CD4-positive, alpha-beta T cell treated with Interleukin-17A for 1 hour (primary cell): ENCODE measurements around the gene VRK1.
"Not testable (repeated sequence)": the region's sequence is repeated elsewhere in the genome, so short reads cannot be mapped to it uniquely, and the experiment has no call there.

Source experiments
- DNase-seq: peaks from one replicate; pipeline ENCODE4 v3.0.0-alpha.2; 2020

VRK1 gene

GRCh38 chr14:96796851-96797581 lies at the start of gene VRK1:
VRK1 (plus strand) TSS chr14:96797382; CDS start chr14:96833472, 36,090 bp downstream.
- DNase-seq: peak; percentile 96

GRCh38 chr14:96747608-96748007 lies 49.6 kb upstream of the VRK1 start:
- DNase-seq: no peak

- no peak for DNase-seq
Observed at GRCh38 chr14:96748362-96748761, 48.8 kb upstream of the VRK1 start.

GRCh38 chr14:96751505-96751904 lies 45.7 kb upstream of the VRK1 start:
- DNase-seq: no peak

- DNase-seq: no peak
Observed at GRCh38 chr14:96752125-96752524, 45.1 kb upstream of the VRK1 start.

GRCh38 chr14:96752594-96752993 lies 44.6 kb upstream of the VRK1 start:
- DNase-seq: no peak

- no peak for DNase-seq
Observed at GRCh38 chr14:96754162-96754844, 42.9 kb upstream of the VRK1 start.

- DNase-seq: no peak
Observed at GRCh38 chr14:96754845-96755184, 42.4 kb upstream of the VRK1 start.

GRCh38 chr14:96756745-96757144 lies 40.4 kb upstream of the VRK1 start:
- DNase-seq: no peak

GRCh38 chr14:96757456-96757855 lies 39.7 kb upstream of the VRK1 start:
- DNase-seq: no peak

- no peak for DNase-seq
Observed at GRCh38 chr14:96761066-96761465, 36.1 kb upstream of the VRK1 start.

- DNase-seq: peak; percentile 80
Observed at GRCh38 chr14:96762650-96763049, 34.5 kb upstream of the VRK1 start.

GRCh38 chr14:96764012-96764411 lies 33.2 kb upstream of the VRK1 start:
- DNase-seq: no peak

- not testable (repeated sequence) for DNase-seq
Observed at GRCh38 chr14:96765205-96765604, 32.0 kb upstream of the VRK1 start.

GRCh38 chr14:96772929-96773328 lies 24.3 kb upstream of the VRK1 start:
- no peak for DNase-seq

GRCh38 chr14:96776791-96777190 lies 20.4 kb upstream of the VRK1 start:
- no peak for DNase-seq

GRCh38 chr14:96780500-96780899 lies 16.7 kb upstream of the VRK1 start:
- no peak for DNase-seq

GRCh38 chr14:96781371-96781770 lies 15.8 kb upstream of the VRK1 start:
- DNase-seq: no peak

GRCh38 chr14:96782436-96782835 lies 14.7 kb upstream of the VRK1 start:
- DNase-seq: no peak

GRCh38 chr14:96783043-96783914 lies 13.9 kb upstream of the VRK1 start:
- DNase-seq: no peak

- DNase-seq: no peak
Observed at GRCh38 chr14:96783915-96784224, 13.3 kb upstream of the VRK1 start.

GRCh38 chr14:96790186-96790585 lies 7.0 kb upstream of the VRK1 start:
- DNase-seq: no peak

GRCh38 chr14:96790706-96791105 lies 6.5 kb upstream of the VRK1 start:
- no peak for DNase-seq

- DNase-seq: no peak
Observed at GRCh38 chr14:96792003-96792402, 5.2 kb upstream of the VRK1 start.
